H1 (cell line): ENCODE data around the gene NASP. TPM values are rescaled to one million over a fixed set of nuclear protein-coding genes. Genes with fewer than 3 reads are reported as not detected.

ENCODE experiments used
- CTCF ChIA-PET: fragments of 300-600 bp; sonication (Branson Sonifier 250); formaldehyde crosslinking; loops from one replicate; lab custom pipeline; 2021; ENCODE audit not compliant: partially characterized antibody; lab: Charles Lee
- POLR2A ChIA-PET: fragments of 300-600 bp; sonication (Branson Sonifier 250); formaldehyde crosslinking; loops from one replicate; lab custom pipeline; 2021; ENCODE audit warnings: inconsistent platforms; ENCODE audit not compliant: partially characterized antibody; lab: Charles Lee
- DNase-seq, 2 experiments: peaks; one replicate each; pipeline versions ENCODE4 v3.0.0 to v3.0.0-alpha.2; 2010 to 2022; ENCODE audit warnings: low spot score in 2 of 2, low read depth in 1 of 2, mixed read lengths in 1 of 2
- FAIRE-seq: peaks from 2 replicates; lab custom pipeline; 2011; peaks lifted over from hg19 to GRCh38; lab: Jason Lieb, UNC
- H2AFZ ChIP-seq: 2 replicates; pipeline ENCODE4 v1.8.1; 2012; ENCODE audit warnings: low read length, inconsistent platforms
- H2AK5ac ChIP-seq: 2 replicates; pipeline ENCODE4 v1.6.1; 2013; ENCODE audit warnings: low read depth, low read length
- H2BK120ac ChIP-seq: replicated peaks from 2 replicates; pipeline ENCODE3; 2013; ENCODE audit warnings: low read depth, low read length, inconsistent platforms
- H2BK12ac ChIP-seq: 2 replicates; pipeline ENCODE4 v1.6.1; 2013; ENCODE audit warnings: low read depth, low read length
- H2BK15ac ChIP-seq: 2 replicates; pipeline ENCODE4 v1.6.1; 2013; ENCODE audit warnings: low read length
- H2BK20ac ChIP-seq: 2 replicates; pipeline ENCODE4 v1.6.1; 2013; ENCODE audit warnings: low read length
- H2BK5ac ChIP-seq: 2 replicates; pipeline ENCODE4 v1.6.1; 2013; ENCODE audit warnings: low read depth, low read length
- H3K14ac ChIP-seq: 2 replicates; pipeline ENCODE4 v1.6.1; 2013; ENCODE audit warnings: inconsistent platforms; ENCODE audit not compliant: insufficient read length
- H3K18ac ChIP-seq: 2 replicates; pipeline ENCODE4 v1.6.1; 2013; ENCODE audit warnings: low read length; ENCODE audit errors: extremely low read depth
- H3K23ac ChIP-seq: 2 replicates; pipeline ENCODE4 v1.6.1; 2013; ENCODE audit warnings: inconsistent platforms; ENCODE audit not compliant: insufficient read length
- H3K23me2 ChIP-seq: 2 replicates; pipeline ENCODE4 v1.6.1; 2013; ENCODE audit warnings: low read depth, low read length
- H3K27ac ChIP-seq: 2 replicates; pipeline ENCODE4 v1.6.1; 2011; ENCODE audit warnings: low read depth, low read length, inconsistent platforms
- H3K27me3 ChIP-seq, 4 experiments: replicated peaks in 1 of 4; 1 replicate in 1 of 4; 2 replicates in 3 of 4; pipeline versions ENCODE4 v1.6.1 to v1.8.1; 2011 to 2013; ENCODE audit warnings: low read length in 3 of 4, mild to moderate bottlenecking in 3 of 4, inconsistent platforms in 2 of 4, mixed read lengths in 2 of 4, moderate library complexity in 1 of 4; ENCODE audit not compliant: control insufficient read depth in 3 of 4, insufficient read depth in 3 of 4; ENCODE audit errors: extremely low read depth in 1 of 4
- H3K36me3 ChIP-seq, 4 experiments: 2 replicates each; pipeline versions ENCODE4 v1.6.1 to v1.8.1; 2011 to 2013; ENCODE audit warnings: mild to moderate bottlenecking in 4 of 4, low read length in 3 of 4, moderate library complexity in 2 of 4, control low read depth in 1 of 4, inconsistent platforms in 1 of 4; ENCODE audit not compliant: insufficient read depth in 4 of 4, control insufficient read depth in 2 of 4
- H3K4ac ChIP-seq: replicated peaks from 2 replicates; pipeline ENCODE3; 2013; ENCODE audit warnings: low read length, low read depth, mixed read lengths, inconsistent platforms; ENCODE audit not compliant: insufficient read length
- H3K4me1 ChIP-seq, 4 experiments: replicated peaks in 1 of 4; 1 replicate in 1 of 4; 2 replicates in 3 of 4; pipeline versions ENCODE4 v1.6.1 to v1.8.1; 2011 to 2013; ENCODE audit warnings: low read length in 3 of 4, inconsistent platforms in 2 of 4, mixed read lengths in 1 of 4; ENCODE audit not compliant: insufficient read depth in 4 of 4, control insufficient read depth in 3 of 4
- H3K4me2 ChIP-seq, 2 experiments: 2 replicates each; pipeline versions ENCODE4 v1.6.1 to v1.8.1; 2011 to 2013; ENCODE audit warnings: low read depth in 2 of 2, low read length in 2 of 2, control low read depth in 1 of 2, inconsistent platforms in 1 of 2, mild to moderate bottlenecking in 1 of 2; ENCODE audit not compliant: insufficient read depth in 1 of 2
- H3K4me3 ChIP-seq, 4 experiments: fragments of 200-600, 300-600 bp in 1 of 4; sonication (generic), shearing (Covaris generic), sonication (Bioruptor Twin) in 1 of 4; 2 replicates each; pipeline versions ENCODE4 v1.5.1 to v1.8.1; 2011 to 2016; ENCODE audit warnings: low read length in 4 of 4, low read depth in 3 of 4, control low read depth in 2 of 4, inconsistent platforms in 2 of 4, mild to moderate bottlenecking in 2 of 4, mixed read lengths in 1 of 4, moderate library complexity in 1 of 4; ENCODE audit not compliant: insufficient read depth in 2 of 4; ENCODE audit errors: extremely low read depth in 1 of 4
- H3K56ac ChIP-seq: replicated peaks from 2 replicates; pipeline ENCODE3; 2013; ENCODE audit warnings: low read depth, mild to moderate bottlenecking, mixed read lengths, low read length, inconsistent platforms; ENCODE audit not compliant: insufficient read length
- H3K79me1 ChIP-seq: 2 replicates; pipeline ENCODE4 v1.6.1; 2013; ENCODE audit warnings: low read depth, low read length, control low read depth
- H3K79me2 ChIP-seq, 2 experiments: 2 replicates each; pipeline versions ENCODE4 v1.6.1 to v1.8.1; 2012 to 2013; ENCODE audit warnings: low read length in 2 of 2, mild to moderate bottlenecking in 2 of 2, inconsistent platforms in 1 of 2; ENCODE audit not compliant: insufficient read depth in 2 of 2, control insufficient read depth in 1 of 2
- H3K9ac ChIP-seq, 4 experiments: replicated peaks in 1 of 4; 1 replicate in 1 of 4; 2 replicates in 3 of 4; pipeline versions ENCODE4 v1.6.1 to v1.8.1; 2011 to 2013; ENCODE audit warnings: low read depth in 3 of 4, low read length in 3 of 4, control low read depth in 2 of 4, mild to moderate bottlenecking in 2 of 4, moderate library complexity in 2 of 4, inconsistent platforms in 1 of 4; ENCODE audit errors: extremely low read depth in 1 of 4
- H3K9me3 ChIP-seq, 2 experiments: 2 replicates each; pipeline versions ENCODE4 v1.6.1 to v1.8.1; 2012 to 2013; ENCODE audit warnings: mild to moderate bottlenecking in 2 of 2, moderate library complexity in 2 of 2, control low read depth in 1 of 2, inconsistent platforms in 1 of 2, low read depth in 1 of 2, low read length in 1 of 2, mixed read lengths in 1 of 2; ENCODE audit not compliant: insufficient read depth in 2 of 2
- H4K20me1 ChIP-seq, 2 experiments: replicated peaks in 1 of 2; 2 replicates each; pipeline versions ENCODE3 to v1.8.1; 2011 to 2013; ENCODE audit warnings: inconsistent platforms in 2 of 2, low read length in 2 of 2, mild to moderate bottlenecking in 1 of 2; ENCODE audit not compliant: insufficient read depth in 2 of 2, control insufficient read depth in 1 of 2
- H4K5ac ChIP-seq: 2 replicates; pipeline ENCODE4 v1.6.1; 2013; ENCODE audit warnings: low read length, low read depth, mixed read lengths, inconsistent platforms; ENCODE audit not compliant: insufficient read length
- H4K8ac ChIP-seq: 2 replicates; pipeline ENCODE4 v1.8.0; 2013; ENCODE audit warnings: mild to moderate bottlenecking, moderate library complexity, low read length, inconsistent platforms; ENCODE audit not compliant: insufficient read depth; ENCODE audit errors: extremely low read depth
- H4K91ac ChIP-seq: replicated peaks from 2 replicates; pipeline ENCODE3; 2013; ENCODE audit warnings: low read length, mixed read lengths, inconsistent platforms; ENCODE audit not compliant: insufficient read length
- CEBPB ChIP-seq: IDR thresholded peaks from 2 replicates; pipeline ENCODE4 v1.6.1; 2012; ENCODE audit warnings: low read depth, low read length
- CHD2 ChIP-seq: IDR thresholded peaks from 2 replicates; pipeline ENCODE4 v1.6.1; 2012; ENCODE audit warnings: low read length, improper control_type of control experiment
- EZH2 ChIP-seq: fragments of 200-600 bp; sonication (generic); IDR thresholded peaks from 2 replicates; pipeline ENCODE4 v1.7.1; 2012; ENCODE audit warnings: low read depth, mild to moderate bottlenecking, moderate library complexity, low read length, inconsistent platforms; ENCODE audit not compliant: severe bottlenecking
- KDM1A ChIP-seq: fragments of 200-600, 300-600 bp; sonication (generic); IDR thresholded peaks from 2 replicates; pipeline ENCODE4 v1.7.1; 2016; ENCODE audit warnings: mild to moderate bottlenecking, low read length, borderline replicate concordance
- NRF1 ChIP-seq: IDR thresholded peaks from 2 replicates; pipeline ENCODE4 v1.6.1; 2011; ENCODE audit warnings: mild to moderate bottlenecking, low read depth, low read length, improper control_type of control experiment
- RBBP5 ChIP-seq: IDR thresholded peaks from 2 replicates; pipeline ENCODE4 v1.7.1; 2012; ENCODE audit warnings: low read depth, mild to moderate bottlenecking, inconsistent platforms, low read length, moderate library complexity, borderline replicate concordance
- SIRT6 ChIP-seq: IDR thresholded peaks from one replicate; pipeline ENCODE4 v1.7.1; 2012; ENCODE audit warnings: low read length, inconsistent platforms
- TAF7 ChIP-seq: optimal IDR thresholded peaks from 2 replicates; pipeline ENCODE3; 2011; ENCODE audit warnings: low read depth, mild to moderate bottlenecking, inconsistent platforms, low read length, moderate library complexity, borderline replicate concordance
- USF2 ChIP-seq: IDR thresholded peaks from 2 replicates; pipeline ENCODE4 v1.6.1; 2011; ENCODE audit warnings: low read length, improper control_type of control experiment
- WGBS, 2 experiments: shearing (Covaris generic) in 1 of 2; methylation state at CpG; one replicate each; pipeline versions ENCODE4 v1.1.6 to v1.1.7; 2013 to 2015; ENCODE audit warnings: low lambda C conversion rate in 2 of 2, mixed read lengths in 2 of 2, inconsistent platforms in 1 of 2, low coverage in 1 of 2, missing lambda C conversion rate in 1 of 2; ENCODE audit not compliant: insufficient replicate concordance in 2 of 2, insufficient coverage in 1 of 2, insufficient read length in 1 of 2; ENCODE audit errors: extremely low coverage in 1 of 2, missing lambda C conversion rate in 1 of 2; 5-methylcytosine and 5-hydroxymethylcytosine counted together
- polyA plus RNA-seq, 7 experiments: library from polyadenylated mRNA; depleted of rRNA in 3 of 7; stranded (reverse) in 5 of 7; unstranded in 2 of 7; fragments of >200 nt in 5 of 7; fragments of 200-250 nt in 2 of 7; gene quantifications; 1 replicate in 5 of 7; 2 replicates in 1 of 7; 4 replicates in 1 of 7; pipeline versions ENCODE4 v1.2.1 to v1.2.3, GENCODE V29; 2011 to 2013; ENCODE audit warnings: missing spikeins in 2 of 7, mixed read lengths in 2 of 7
- total RNA-seq: library from RNA; stranded (reverse); fragmentation: NEBNext Ultra II Directional; extraction: Animal tissue kit (Norgen Biotek cat#: 25700); gene quantifications from 2 replicates; pipeline ENCODE4 v1.2.1, GENCODE V29; 2021

The NASP gene
- total and polyA plus RNA-seq, 2 of the 8 experiments (the other 6 are each of a cell fraction or from before 2014, with no cell fraction given) = 263 to 647 TPM

GRCh38 chr1:45544530-45544929 is 39.3 kb upstream of the NASP start:
- WGBS, 2 experiments = 89% methylated on average over 4 of the region's 4 CpGs; no CpG with 5 or more reads in 1 of the 2 experiments

More at GRCh38 chr1:45544530-45544929, 39.3 kb upstream of the NASP start:
- FAIRE-seq (no peak), DNase-seq (no peak)
- no peak overlapping the region for H2BK12ac ChIP-seq
- no peak overlapping the region for H2BK20ac ChIP-seq
- no peak overlapping the region for H3K4me2 ChIP-seq
- H3K18ac ChIP-seq = no peak overlapping the region
- no peak overlapping the region for H4K91ac ChIP-seq
- H3K36me3 ChIP-seq = no peaks in the 10 kb centered on the region
- H3K23ac ChIP-seq = no peak overlapping the region
- no peaks in the 10 kb centered on the region for H3K79me2 ChIP-seq
- no peak overlapping the region for H2BK5ac ChIP-seq
- no peaks in the 10 kb centered on the region for H4K20me1 ChIP-seq
- H3K27ac ChIP-seq = no peak overlapping the region
- no peaks in the 10 kb centered on the region for H3K9me3 ChIP-seq
- H3K23me2 ChIP-seq = no peaks in the 10 kb centered on the region
- no peak overlapping the region for H2AFZ ChIP-seq
- H3K27me3 ChIP-seq = no peaks in the 10 kb centered on the region
- H3K9ac ChIP-seq = no peak overlapping the region
- H2BK15ac ChIP-seq = no peak overlapping the region
- CTCF ChIA-PET = interaction anchor here (0.6 to 2.9 kb wide), 6 partner anchors 10 to 607 kb away, joined by 3 to 21 read pairs (median 6); no protein-coding TSS in a partner anchor
- TF ChIP-seq TAF7 (no peak), NRF1 (no peak), EZH2 (no peak), RBBP5 (no peak), CHD2 (no peak), CEBPB (no peak), SIRT6 (no peak), KDM1A (no peak), USF2 (no peak)
- TF ChIP-seq, all 59 proteins: peak for 0
- no peaks in the 10 kb centered on the region for H3K79me1 ChIP-seq
- H3K14ac ChIP-seq = no peak overlapping the region
- no peak overlapping the region for H3K56ac ChIP-seq
- H2BK120ac ChIP-seq = no peak overlapping the region
- H3K4ac ChIP-seq = no peak overlapping the region
- peaks cover 0 to 5% (median 2%) of the 10 kb centered on the region in 4 experiments; a peak in 4 of 7 replicates for H3K4me1 ChIP-seq
- no peak overlapping the region for H4K5ac ChIP-seq
- H4K8ac ChIP-seq = no peak overlapping the region
- no peak overlapping the region for H3K4me3 ChIP-seq
- POLR2A ChIA-PET = interaction anchor here (0.9 to 35.7 kb wide), 11 partner anchors 9 to 45 kb away, joined by 3 to 741 read pairs (median 5); partner anchors contain the start of genes CCDC163, MMACHC, NASP and PRDX1
- no peak overlapping the region for H2AK5ac ChIP-seq
